Epithelial cell of proximal tubule (primary cell): ENCODE measurements around the gene TMEM131L. TPM values are rescaled to one million over a fixed set of nuclear protein-coding genes. Genes with fewer than 3 reads are reported as not detected.
"Not testable (repeated sequence)": the region's sequence is repeated elsewhere in the genome, so short reads cannot be mapped to it uniquely, and the experiment has no call there.

Experiments
- DNase-seq: peaks from one replicate; pipeline ENCODE4 v3.0.0-alpha.2; 2011; ENCODE audit warnings: low read depth
- H3K4me3 ChIP-seq: 2 replicates; pipeline ENCODE4 v1.5.1; 2011; ENCODE audit warnings: low read depth, mild to moderate bottlenecking, low read length
- CTCF ChIP-seq: conservative IDR thresholded peaks from 2 replicates; pipeline ENCODE4 v1.5.1; 2012; ENCODE audit warnings: low read depth, mild to moderate bottlenecking, low read length
- total RNA-seq: library from RNA; depleted of rRNA; stranded (reverse); fragments of >200 nt; gene quantifications from 2 replicates; pipeline ENCODE4 v1.2.3, GENCODE V29; 2015

Gene TMEM131L
- total RNA-seq, 1 donor from 2014 or later, result 4.5 TPM

GRCh38 chr4:153449338-153449737, 16.8 kb upstream of the TMEM131L start:
- no peak for TF ChIP-seq CTCF
- no peak overlapping the region for H3K4me3 ChIP-seq
- DNase-seq, result no peak

- DNase-seq, result no peak
- TF ChIP-seq CTCF, result no peak
- no peak overlapping the region for H3K4me3 ChIP-seq
Measured at GRCh38 chr4:153450544-153450917, 15.6 kb upstream of the TMEM131L start.

- not testable (repeated sequence) for H3K4me3 ChIP-seq, DNase-seq
Measured at GRCh38 chr4:153451145-153451544, 15.0 kb upstream of the TMEM131L start.

- no peak overlapping the region for H3K4me3 ChIP-seq
- TF ChIP-seq CTCF, result no peak
- no peak for DNase-seq
Measured at GRCh38 chr4:153451911-153452657, 14.1 kb upstream of the TMEM131L start.

- no peak overlapping the region for H3K4me3 ChIP-seq
- no peak for DNase-seq
- no peak for TF ChIP-seq CTCF
Measured at GRCh38 chr4:153452658-153453378, 13.3 kb upstream of the TMEM131L start.

GRCh38 chr4:153453402-153453801, 12.8 kb upstream of the TMEM131L start:
- no peak for DNase-seq
- H3K4me3 ChIP-seq, result no peak overlapping the region
- TF ChIP-seq CTCF, result no peak

- no peak for DNase-seq
- TF ChIP-seq CTCF, result no peak
- H3K4me3 ChIP-seq, result no peak overlapping the region
Measured at GRCh38 chr4:153458969-153459368, 7.2 kb upstream of the TMEM131L start.

- not testable (repeated sequence) for DNase-seq, H3K4me3 ChIP-seq
Measured at GRCh38 chr4:153461549-153461948, 4.6 kb upstream of the TMEM131L start.
